Mononuclear cell (primary cell): ENCODE data around the gene MYL9. TPM values are rescaled to one million over a fixed set of nuclear protein-coding genes. Genes with fewer than 3 reads are reported as not detected.

Experiments used
- H3K27me3 ChIP-seq: 2 replicates; pipeline ENCODE4 v1.6.0; 2011; ENCODE audit warnings: low read length, control low read depth; ENCODE audit not compliant: insufficient read depth
- H3K4me1 ChIP-seq: 2 replicates; pipeline ENCODE4 v1.5.1; 2011; ENCODE audit warnings: mild to moderate bottlenecking, low read length, control low read depth; ENCODE audit not compliant: insufficient read depth
- H3K4me3 ChIP-seq: 2 replicates; pipeline ENCODE4 v1.5.1; 2011; ENCODE audit warnings: mild to moderate bottlenecking, low read length, moderate library complexity
- H3K9me3 ChIP-seq: 2 replicates; pipeline ENCODE4 v1.5.1; 2011; ENCODE audit warnings: low read depth, mild to moderate bottlenecking, control low read depth, low read length
- total RNA-seq: library from RNA; depleted of rRNA; stranded (reverse); fragments of >200 nt; gene quantifications from one replicate; pipeline ENCODE4 v1.2.3, GENCODE V29; 2012

MYL9 gene
- total RNA-seq, 1 donor, result 10.9 TPM

DNA sequence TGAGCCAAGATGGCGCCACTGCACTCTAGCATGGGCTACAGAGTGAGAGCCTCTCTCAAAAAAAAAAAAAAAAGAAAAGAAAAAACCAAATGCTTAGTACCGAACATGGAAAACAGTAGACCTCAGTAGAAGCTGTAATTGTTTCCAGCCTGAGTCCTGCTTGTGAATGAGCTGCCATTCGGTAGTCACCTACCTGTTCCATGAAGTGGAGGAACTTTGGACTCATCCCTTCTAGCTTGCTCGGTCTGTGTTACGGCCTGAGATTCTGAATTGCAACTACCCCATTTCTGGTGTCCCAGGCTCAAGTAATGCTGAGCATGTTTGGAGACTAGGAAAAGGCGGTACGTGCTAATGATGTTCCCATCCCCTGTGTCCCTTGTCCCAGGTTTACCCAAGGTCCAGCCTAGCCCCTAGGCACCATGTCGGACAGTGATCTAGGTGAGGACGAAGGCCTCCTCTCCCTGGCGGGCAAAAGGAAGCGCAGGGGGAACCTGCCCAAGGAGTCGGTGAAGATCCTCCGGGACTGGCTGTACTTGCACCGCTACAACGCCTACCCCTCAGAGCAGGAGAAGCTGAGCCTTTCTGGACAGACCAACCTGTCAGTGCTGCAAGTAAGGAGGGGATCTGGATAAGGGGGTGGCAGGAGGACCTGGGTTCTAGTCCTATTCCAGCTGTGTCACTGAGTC, 37.2 kb downstream of the MYL9 start:
- no peaks in the 10 kb centered on the region for H3K27me3 ChIP-seq
- H3K4me1 ChIP-seq, result peaks cover 21% of the 10 kb centered on the region
- no peaks in the 10 kb centered on the region for H3K9me3 ChIP-seq
- H3K4me3 ChIP-seq, result no peak overlapping the region

DNA sequence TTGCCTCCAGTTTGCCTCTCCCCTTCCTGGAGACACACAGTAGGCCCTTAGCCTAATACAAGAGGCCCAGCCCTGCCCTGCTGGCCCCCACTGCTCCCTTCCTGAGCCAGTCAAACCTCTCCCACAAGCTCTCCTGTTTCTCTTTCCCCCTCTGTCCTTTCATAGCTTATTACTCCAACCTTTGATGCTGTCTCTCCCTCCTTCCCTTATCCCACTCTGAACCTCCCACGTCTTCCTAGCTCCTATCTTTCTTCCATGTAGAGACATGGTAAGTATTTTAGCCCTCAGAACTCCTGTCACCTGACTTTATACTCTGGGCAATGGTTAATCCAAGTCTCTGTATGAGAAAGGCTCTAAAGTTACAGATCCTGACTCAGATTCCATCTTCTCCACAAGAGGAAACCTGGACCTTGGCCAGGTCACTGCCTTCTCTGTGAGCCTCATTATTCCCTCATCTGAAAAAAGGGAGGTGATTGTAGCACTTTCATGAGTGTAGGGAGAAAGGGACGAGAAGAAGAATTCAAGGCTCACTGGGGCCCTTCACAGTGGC, 38.8 kb downstream of the MYL9 start:
- Histone ChIP-seq H3K27me3 (no peaks in the 10 kb centered on the region), H3K4me1 (peaks cover 15% of the 10 kb centered on the region), H3K9me3 (no peaks in the 10 kb centered on the region), H3K4me3 (no peak overlapping the region)

DNA sequence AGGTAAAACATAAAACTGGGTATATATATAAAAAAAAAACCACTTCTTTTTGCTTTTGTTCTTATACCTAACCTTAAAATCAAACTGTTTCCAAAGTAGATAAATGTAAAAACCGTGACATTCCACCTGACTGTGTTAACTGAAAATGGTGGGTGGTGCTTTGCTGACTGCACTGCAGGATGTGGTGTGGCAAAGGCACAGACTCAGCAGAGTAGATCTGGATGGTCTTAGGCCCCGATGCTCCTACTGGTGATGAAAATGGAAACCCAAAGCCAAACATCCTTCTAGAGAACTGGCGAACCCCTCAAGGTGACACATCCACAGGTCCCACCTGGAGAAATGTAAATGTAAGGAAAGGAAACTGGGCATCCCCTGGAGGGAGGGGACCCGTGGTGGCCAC, 41.0 kb downstream of the MYL9 start:
- Histone ChIP-seq H3K9me3 (no peaks in the 10 kb centered on the region), H3K4me1 (peaks cover 4% of the 10 kb centered on the region), H3K27me3 (no peaks in the 10 kb centered on the region), H3K4me3 (no peak overlapping the region)

DNA sequence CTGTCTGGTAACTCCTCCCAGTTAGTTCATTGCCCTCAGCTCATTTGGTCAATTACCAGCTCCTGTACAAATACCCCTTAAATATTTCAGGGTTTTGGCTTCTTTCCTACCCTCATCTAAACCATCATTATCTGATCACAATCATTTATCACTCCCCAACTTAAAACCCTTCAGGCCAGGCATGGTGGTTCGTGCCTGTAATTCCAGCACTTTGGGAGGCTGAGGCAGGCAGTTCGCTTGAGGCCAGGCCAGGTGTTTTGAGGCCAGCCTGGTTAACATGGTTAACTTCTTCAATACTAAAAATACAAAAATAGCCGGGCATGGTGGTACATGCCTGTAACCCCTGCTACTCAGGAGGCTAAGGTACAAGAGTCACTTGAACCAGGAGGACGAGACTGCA, 41.5 kb downstream of the MYL9 start:
- H3K9me3 ChIP-seq, result no peaks in the 10 kb centered on the region
- peaks cover 9% of the 10 kb centered on the region for H3K4me1 ChIP-seq
- H3K27me3 ChIP-seq, result no peaks in the 10 kb centered on the region
- no peak overlapping the region for H3K4me3 ChIP-seq

DNA sequence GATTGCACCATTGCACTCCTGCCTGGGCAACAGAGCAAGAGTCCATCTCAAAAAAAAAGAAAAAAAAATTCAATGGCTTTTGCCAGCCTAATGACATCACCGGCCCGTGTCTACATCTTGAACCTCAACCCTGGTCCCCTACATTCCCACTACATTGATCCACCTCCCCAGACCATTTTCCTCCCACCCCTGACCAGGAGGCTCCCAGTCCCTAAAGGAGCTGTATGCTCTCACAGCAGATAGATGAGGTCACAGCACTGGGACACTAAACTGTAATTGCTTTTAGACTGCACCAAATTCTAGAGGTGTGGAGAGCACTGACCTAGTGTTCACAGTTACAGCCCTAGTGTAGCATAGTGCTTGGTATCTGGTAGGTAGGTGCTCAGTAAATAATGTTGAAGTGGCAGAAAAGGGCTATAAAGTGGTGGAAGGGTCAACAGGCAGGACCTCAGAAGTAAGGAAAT, 42.7 kb downstream of the MYL9 start:
- no peaks in the 10 kb centered on the region for H3K9me3 ChIP-seq

DNA sequence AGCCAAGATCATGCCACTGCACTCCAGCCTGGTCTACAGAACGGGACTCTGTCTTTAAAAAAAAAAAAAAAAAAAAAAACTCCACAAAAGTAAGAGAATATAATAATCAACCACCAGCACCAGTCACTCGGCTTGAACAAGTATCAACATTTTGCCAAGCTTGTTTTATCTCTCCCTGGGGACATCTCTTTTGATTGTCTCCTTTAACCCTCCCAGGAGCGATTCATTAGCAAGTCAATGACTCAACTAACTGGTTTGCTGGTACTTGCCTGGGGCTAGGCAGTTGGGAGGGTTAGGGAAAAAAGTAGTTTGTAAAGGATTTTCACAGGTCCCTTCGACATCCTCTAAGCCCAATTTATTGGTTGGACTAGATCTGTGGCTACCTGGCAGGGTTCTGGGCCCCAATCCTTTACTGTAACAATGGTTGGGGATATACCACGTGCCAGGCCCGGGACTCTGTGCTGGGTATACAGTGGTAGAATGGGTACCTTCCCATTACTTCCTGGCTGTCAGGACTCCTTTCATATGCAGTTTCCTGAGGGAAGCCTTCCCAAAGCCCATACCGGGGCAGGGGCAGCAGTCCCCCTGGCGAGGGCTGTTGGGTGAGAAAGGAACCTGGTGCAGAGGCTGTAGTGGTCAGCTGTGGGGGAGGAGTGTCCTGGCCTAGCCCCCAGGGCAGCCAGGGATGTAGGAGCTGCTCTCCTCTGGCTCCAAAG, 44.2 kb downstream of the MYL9 start:
- H3K4me3 ChIP-seq, result no peak overlapping the region

More for the DNA sequence above, 42.7 kb downstream of the MYL9 start:
- Histone ChIP-seq H3K27me3 (no peaks in the 10 kb centered on the region), H3K4me1 (peaks cover 21% of the 10 kb centered on the region), H3K4me3 (no peak overlapping the region)

DNA sequence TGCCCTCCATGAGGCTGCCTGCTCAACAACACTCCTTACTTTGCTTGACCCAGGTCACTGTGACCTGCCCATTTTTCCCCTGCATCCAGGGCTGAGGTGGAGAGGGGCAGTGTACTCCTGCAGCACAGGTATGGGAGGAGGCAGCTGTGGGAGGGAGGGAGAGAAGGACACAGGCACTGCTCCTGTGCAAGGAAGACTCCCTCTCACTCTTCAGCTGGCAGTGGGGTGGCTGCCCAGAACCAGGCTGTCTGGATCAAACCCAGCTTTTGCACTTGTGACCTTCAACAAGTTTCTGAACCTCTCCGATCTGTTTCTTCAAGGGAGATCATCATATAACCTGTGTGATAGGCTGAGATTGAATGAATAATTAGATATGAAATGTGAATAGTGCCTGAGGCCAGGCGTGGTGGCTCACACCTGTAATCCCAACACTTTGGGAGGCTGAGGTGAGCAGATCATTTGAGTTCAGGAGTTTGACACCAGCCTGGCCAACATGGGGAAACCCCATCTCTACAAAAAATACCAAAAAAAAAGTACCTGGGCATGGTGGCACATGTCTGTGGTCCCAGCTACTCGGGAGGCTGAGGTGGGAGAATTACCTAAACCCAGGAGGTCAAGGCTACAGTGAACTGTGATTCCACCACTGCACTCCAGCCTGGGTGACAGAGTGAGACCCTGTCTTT, 46.2 kb downstream of the MYL9 start:
- H3K9me3 ChIP-seq, result no peaks in the 10 kb centered on the region
- peaks cover 25% of the 10 kb centered on the region for H3K4me1 ChIP-seq
- no peaks in the 10 kb centered on the region for H3K27me3 ChIP-seq
- H3K4me3 ChIP-seq, result no peak overlapping the region

More for the DNA sequence above, 44.2 kb downstream of the MYL9 start:
- H3K4me1 ChIP-seq, result peaks cover 21% of the 10 kb centered on the region
- H3K9me3 ChIP-seq, result no peaks in the 10 kb centered on the region
- no peaks in the 10 kb centered on the region for H3K27me3 ChIP-seq

DNA sequence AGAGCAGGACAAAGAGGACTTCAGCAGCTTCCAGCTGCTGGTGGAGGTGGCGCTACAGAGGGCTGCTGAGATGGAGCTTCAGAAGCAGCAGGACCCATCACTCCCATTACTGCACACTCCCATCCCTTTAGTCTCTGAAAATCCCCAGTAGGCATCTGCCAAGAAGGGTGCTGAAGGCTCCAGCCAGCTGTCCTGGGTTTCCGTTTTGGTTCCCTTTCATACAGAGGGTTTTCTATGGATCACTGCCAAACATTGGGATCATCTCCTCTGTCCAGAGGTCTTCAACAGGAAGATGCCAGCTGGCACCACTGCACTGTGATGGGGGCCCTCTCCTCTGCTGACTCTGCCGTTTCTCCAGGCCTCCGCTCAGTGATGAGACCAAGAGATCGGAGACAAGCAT, 50.0 kb downstream of the MYL9 start:
- H3K4me1 ChIP-seq, result peaks cover 59% of the 10 kb centered on the region
- H3K27me3 ChIP-seq, result no peaks in the 10 kb centered on the region
- no peaks in the 10 kb centered on the region for H3K9me3 ChIP-seq
- H3K4me3 ChIP-seq, result no peak overlapping the region

DNA sequence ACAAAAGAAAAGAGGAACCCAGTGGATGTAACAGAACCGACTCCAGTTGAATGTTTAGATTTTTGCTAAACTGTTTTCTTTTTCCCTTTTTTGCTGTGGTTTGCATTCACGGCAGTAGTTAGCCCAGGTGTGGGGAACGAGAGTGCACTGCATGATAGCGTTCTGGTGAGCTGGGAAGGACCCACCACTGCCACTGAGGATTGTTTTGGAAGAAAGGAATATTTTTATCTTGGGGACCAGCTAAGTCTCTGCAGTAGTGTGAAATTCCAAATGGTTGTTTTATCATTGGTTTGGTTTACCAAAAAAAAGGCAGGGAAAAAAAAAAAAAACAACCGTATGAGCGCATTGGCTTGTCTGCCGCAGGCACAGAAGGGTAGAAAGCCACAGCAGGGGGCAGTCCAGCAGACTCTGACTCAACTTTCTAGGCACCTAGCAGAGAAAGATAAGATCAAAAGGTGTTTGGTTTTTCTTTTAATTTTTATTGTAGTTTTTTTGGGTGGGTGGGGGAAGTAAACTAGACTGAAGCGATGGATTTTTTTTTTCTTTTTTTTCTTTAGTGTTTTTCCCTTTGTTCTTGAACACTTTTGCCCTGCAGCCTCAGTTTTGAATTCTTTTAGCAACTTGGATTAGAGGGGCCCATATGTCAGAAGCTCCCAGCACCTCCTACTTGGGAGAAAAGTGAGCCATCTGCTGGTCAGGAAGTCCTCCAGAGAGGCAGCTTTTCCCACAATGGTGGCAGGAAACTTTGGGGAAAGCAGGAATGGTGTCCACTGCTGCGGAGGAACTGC, 50.7 kb downstream of the MYL9 start:
- Histone ChIP-seq H3K4me1 (peaks cover 62% of the 10 kb centered on the region), H3K9me3 (no peaks in the 10 kb centered on the region), H3K27me3 (no peaks in the 10 kb centered on the region), H3K4me3 (no peak overlapping the region)

DNA sequence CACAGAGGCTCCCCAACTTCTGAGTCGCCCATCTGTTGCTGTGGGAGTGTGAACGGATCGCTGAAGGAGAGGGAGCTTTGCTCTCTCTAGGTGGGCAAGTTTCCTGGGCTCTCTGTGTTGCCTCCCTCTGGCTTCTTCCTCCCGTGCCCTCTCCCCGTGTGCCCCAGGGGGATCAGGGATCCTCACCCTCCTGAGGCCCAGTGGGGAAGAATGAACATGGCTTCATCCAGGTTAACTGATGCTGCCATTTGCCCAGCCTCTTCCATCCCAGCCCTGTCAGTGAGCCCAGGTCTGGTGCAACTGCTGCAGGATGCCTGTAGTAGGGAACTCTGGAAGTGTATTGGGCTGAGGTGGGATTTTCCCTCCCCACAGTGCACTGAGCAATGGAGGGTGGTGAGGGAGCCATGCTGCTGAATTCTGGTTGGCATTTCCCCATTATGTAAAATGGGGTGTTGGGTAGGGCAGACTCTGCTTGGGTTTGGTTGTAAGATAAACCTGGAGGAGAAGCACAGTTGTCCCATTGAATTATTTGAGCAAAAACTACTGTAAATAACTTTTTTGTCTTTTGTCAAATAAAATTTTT, 52.1 kb downstream of the MYL9 start:
- Histone ChIP-seq H3K9me3 (no peaks in the 10 kb centered on the region), H3K4me3 (no peak overlapping the region), H3K27me3 (no peaks in the 10 kb centered on the region), H3K4me1 (peaks cover 49% of the 10 kb centered on the region)

DNA sequence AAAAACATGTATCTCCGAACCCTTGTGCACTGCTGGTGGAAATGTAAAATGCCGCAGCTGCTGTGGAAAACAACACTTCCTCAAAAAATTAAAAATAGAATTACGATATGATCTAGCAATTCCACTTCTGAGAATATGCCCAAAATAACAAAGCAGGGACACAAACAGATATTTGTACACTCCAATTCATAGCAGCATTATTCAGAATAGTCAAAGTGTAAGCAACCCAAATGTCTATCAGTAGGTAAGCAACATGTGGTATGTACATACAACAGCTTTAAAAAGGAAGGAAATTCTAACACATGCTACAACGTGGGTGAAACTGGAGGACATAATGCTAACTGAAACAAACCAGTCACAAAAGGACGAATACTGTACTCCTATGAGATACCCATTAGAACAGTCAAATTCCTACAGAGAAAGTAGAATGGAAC, 58.6 kb downstream of the MYL9 start:
- H3K27me3 ChIP-seq, result no peaks in the 10 kb centered on the region
- no peaks in the 10 kb centered on the region for H3K9me3 ChIP-seq
- H3K4me3 ChIP-seq, result no peak overlapping the region
- H3K4me1 ChIP-seq, result peaks cover 53% of the 10 kb centered on the region
